HFF-Myc (cell line): ENCODE results near the gene GDPD5.

Source experiments
- DNase-seq: peaks from one replicate; pipeline ENCODE4 v3.0.0-alpha.2; 2011; ENCODE audit warnings: low read depth; ENCODE audit errors: extremely low read depth
- H3K4me3 ChIP-seq: replicated peaks from 2 replicates; pipeline ENCODE4 v1.5.1; 2011; ENCODE audit warnings: low read depth, mild to moderate bottlenecking, control low read depth, low read length
- CTCF ChIP-seq: IDR thresholded peaks from 2 replicates; pipeline ENCODE4 v1.5.1; 2012; ENCODE audit warnings: mild to moderate bottlenecking, low read depth, low read length, control low read depth; ENCODE audit errors: missing control alignments

GDPD5 gene

GRCh38 chr11:75525433-75526191, at the start of gene GDPD5:
Gene GDPD5 (minus strand): TSS chr11:75525941. CDS start chr11:75477735, 48,206 bp downstream.
- peak; percentile 30 for TF ChIP-seq CTCF
- DNase-seq: no peak
- H3K4me3 ChIP-seq: peak within 1 kb of the TSS; percentile 45

- peak; percentile 28 for TF ChIP-seq CTCF
- no peak overlapping the region for H3K4me3 ChIP-seq
- DNase-seq: no peak
These were observed 49.2 kb upstream of the GDPD5 start for GRCh38 chr11:75574698-75575602.

- H3K4me3 ChIP-seq: no peak overlapping the region
- no peak for TF ChIP-seq CTCF
- DNase-seq: no peak
These were observed 47.0 kb upstream of the GDPD5 start for GRCh38 chr11:75572744-75573143.

- no peak for TF ChIP-seq CTCF
- H3K4me3 ChIP-seq: no peak overlapping the region
- DNase-seq: no peak
These were observed 45.9 kb upstream of the GDPD5 start for GRCh38 chr11:75571625-75572024.

GRCh38 chr11:75570559-75571139, 44.9 kb upstream of the GDPD5 start:
- no peak for TF ChIP-seq CTCF
- no peak for DNase-seq
- H3K4me3 ChIP-seq: no peak overlapping the region

GRCh38 chr11:75568616-75569219, 43.0 kb upstream of the GDPD5 start:
- no peak overlapping the region for H3K4me3 ChIP-seq
- no peak for TF ChIP-seq CTCF
- no peak for DNase-seq
